GM12878 (cell line): ENCODE measurements around the gene SEC16A. TPM values are rescaled to one million over a fixed set of nuclear protein-coding genes. Genes with fewer than 3 reads are reported as not detected.

Experiments used
- ATF2 ChIP-seq: IDR thresholded peaks from 2 replicates; pipeline ENCODE4 v1.6.1; 2012; ENCODE audit warnings: low read length, inconsistent platforms
- BRCA1 ChIP-seq: IDR thresholded peaks from 2 replicates; pipeline ENCODE4 v1.6.1; 2011; ENCODE audit warnings: low read depth, low read length, improper control_type of control experiment
- CEBPZ ChIP-seq: fragments of 150-350 bp; IDR thresholded peaks from 2 replicates; pipeline ENCODE4 v1.6.1; 2016; ENCODE audit warnings: low read depth, low read length
- CHD1 ChIP-seq: IDR thresholded peaks from 2 replicates; pipeline ENCODE4 v1.6.1; 2012; ENCODE audit warnings: low read depth, low read length, improper control_type of control experiment
- EED ChIP-seq: sonication (generic); IDR thresholded peaks from 2 replicates; pipeline ENCODE4 v1.6.1; 2016; ENCODE audit warnings: antibody characterized with exemption, low read depth
- ESRRA ChIP-seq: IDR thresholded peaks from 2 replicates; pipeline ENCODE4 v1.6.1; 2012; ENCODE audit warnings: mild to moderate bottlenecking, low read length, improper control_type of control experiment
- EZH2 ChIP-seq: IDR thresholded peaks from 2 replicates; pipeline ENCODE4 v1.6.1; 2012; ENCODE audit warnings: low read depth, mild to moderate bottlenecking, control low read depth, inconsistent platforms, low read length, borderline replicate concordance; ENCODE audit not compliant: control insufficient read depth
- HDAC6 ChIP-seq: fragments of 200-600 bp; sonication (generic); IDR thresholded peaks from one replicate; pipeline ENCODE4 v1.8.0; 2017; ENCODE audit warnings: antibody characterized with exemption; ENCODE audit not compliant: unreplicated experiment
- JUNB ChIP-seq: IDR thresholded peaks from 2 replicates; pipeline ENCODE4 v1.6.1; 2016; ENCODE audit warnings: antibody characterized with exemption, mild to moderate bottlenecking
- JUND ChIP-seq: IDR thresholded peaks from 2 replicates; pipeline ENCODE4 v1.6.1; 2012; ENCODE audit warnings: low read depth, mild to moderate bottlenecking, low read length, improper control_type of control experiment, moderate library complexity
- KAT2A ChIP-seq: conservative IDR thresholded peaks from 2 replicates; pipeline ENCODE4 v1.6.1; 2011; ENCODE audit warnings: low read depth, low read length; ENCODE audit not compliant: control insufficient read depth
- MEF2B ChIP-seq: fragments of 450-650 bp; IDR thresholded peaks from 2 replicates; pipeline ENCODE4 v1.6.1; 2018; ENCODE audit warnings: mild to moderate bottlenecking, moderate library complexity; ENCODE audit not compliant: partially characterized antibody, poor library complexity, severe bottlenecking
- MTA2 ChIP-seq: fragments of 450-650 bp; IDR thresholded peaks from 2 replicates; pipeline ENCODE4 v1.6.1; 2016; ENCODE audit warnings: low read depth, mild to moderate bottlenecking, moderate library complexity
- MYC ChIP-seq: IDR thresholded peaks from 2 replicates; pipeline ENCODE4 v1.6.1; 2011; ENCODE audit warnings: mild to moderate bottlenecking, low read length, moderate library complexity, inconsistent platforms; ENCODE audit not compliant: insufficient read depth, insufficient replicate concordance, insufficient read length, severe bottlenecking
- NFYB ChIP-seq: IDR thresholded peaks from 2 replicates; pipeline ENCODE4 v1.6.1; 2011; ENCODE audit warnings: low read depth, mild to moderate bottlenecking, low read length, improper control_type of control experiment, moderate library complexity; ENCODE audit not compliant: insufficient read depth
- POLR2AphosphoS5 ChIP-seq: IDR thresholded peaks from 2 replicates; pipeline ENCODE4 v1.6.1; 2011; ENCODE audit warnings: mild to moderate bottlenecking, low read length, inconsistent platforms
- RELA ChIP-seq: fragments of 450-650 bp; IDR thresholded peaks from 2 replicates; pipeline ENCODE4 v1.8.0; 2014; ENCODE audit warnings: borderline replicate concordance; ENCODE audit not compliant: partially characterized antibody
- SKIL ChIP-seq: fragments of 450-650 bp; IDR thresholded peaks from 2 replicates; pipeline ENCODE4 v1.6.1; 2017; ENCODE audit warnings: mild to moderate bottlenecking, low read depth, inconsistent platforms; ENCODE audit not compliant: poor library complexity, severe bottlenecking
- SMAD1 ChIP-seq: fragments of 450-650 bp; IDR thresholded peaks from 2 replicates; pipeline ENCODE4 v1.6.1; 2018; ENCODE audit warnings: mild to moderate bottlenecking, low read depth; ENCODE audit not compliant: partially characterized antibody
- SP1 ChIP-seq: IDR thresholded peaks from one replicate; pipeline ENCODE4 v1.6.1; 2011; ENCODE audit warnings: low read depth, low read length
- SREBF2 ChIP-seq: IDR thresholded peaks from 2 replicates; pipeline ENCODE4 v1.6.1; 2012; ENCODE audit warnings: mild to moderate bottlenecking, low read length
- TBL1XR1 ChIP-seq: IDR thresholded peaks from 2 replicates; pipeline ENCODE4 v1.6.1; 2012; ENCODE audit warnings: low read depth, low read length, improper control_type of control experiment
- TCF12 ChIP-seq: IDR thresholded peaks from 2 replicates; pipeline ENCODE4 v1.6.1; 2011; ENCODE audit warnings: low read depth, mild to moderate bottlenecking, low read length
- ZNF24 ChIP-seq: fragments of 450-650 bp; IDR thresholded peaks from 2 replicates; pipeline ENCODE4 v1.6.1; 2017; ENCODE audit warnings: antibody characterized with exemption, mild to moderate bottlenecking
- ZNF622 ChIP-seq: fragments of 450-650 bp; IDR thresholded peaks from 2 replicates; pipeline ENCODE4 v1.6.1; 2017; ENCODE audit warnings: mild to moderate bottlenecking, inconsistent platforms
- ZSCAN29 ChIP-seq: fragments of 450-650 bp; IDR thresholded peaks from 2 replicates; pipeline ENCODE4 v1.6.1; 2017; ENCODE audit warnings: mild to moderate bottlenecking, moderate library complexity
- polyA plus RNA-seq, 11 experiments: library from polyadenylated mRNA; depleted of rRNA in 4 of 11; unstranded in 6 of 11; stranded (reverse) in 5 of 11; fragments of >200 nt; fragmentation: Nextera tagmentation in 4 of 11; fragmentation: Illumina TruSeq in 1 of 11; extraction: Ambion mirVana in 4 of 11; extraction: Trizol in 1 of 11; gene quantifications; 1 replicate in 1 of 11; 2 replicates in 10 of 11; pipeline versions ENCODE4 v1.2.1 to v1.2.3, GENCODE V29; 2011 to 2016; ENCODE audit warnings: inconsistent platforms in 2 of 11, missing spikeins in 2 of 11, low read depth in 1 of 11
- total RNA-seq, 4 experiments: library from RNA; depleted of rRNA in 3 of 4; stranded (reverse); fragments of >200 nt in 3 of 4; fragmentation: Illumina TruSeq in 1 of 4; extraction: Trizol in 1 of 4; gene quantifications; 2 replicates each; pipeline versions ENCODE4 v1.2.1 to v1.2.3, GENCODE V29; 2013 to 2021

Gene SEC16A
- total and polyA plus RNA-seq, 10 of the 15 experiments (the other 5 are each of a cell fraction or from before 2014, with no cell fraction given) = 9.9 to 59.1 (median 21.7) TPM

- no peak for TF ChIP-seq MTA2
- no peak for TF ChIP-seq ZNF24
- no peak for TF ChIP-seq MEF2B
- TF ChIP-seq JUND = no peak
- TF ChIP-seq KAT2A = no peak
- TF ChIP-seq RELA = peak; percentile 64
- no peak for TF ChIP-seq BRCA1
- TF ChIP-seq CEBPZ = no peak; the same call in 1 of the 2 replicates
- no peak for TF ChIP-seq ZNF622
- no peak for TF ChIP-seq EZH2
- no peak for TF ChIP-seq NFYB
- no peak for TF ChIP-seq SREBF2
- no peak for TF ChIP-seq ZSCAN29
- TF ChIP-seq TBL1XR1 = peak; percentile 57; the same call in 1 of the 2 replicates
- no peak for TF ChIP-seq JUNB
- no peak for TF ChIP-seq ESRRA
- TF ChIP-seq SMAD1 = no peak
- peak; percentile 94 for TF ChIP-seq POLR2AphosphoS5
- TF ChIP-seq CHD1 = no peak
- no peak for TF ChIP-seq MYC
- peak; percentile 76; the same call in 1 of the 2 replicates for TF ChIP-seq TCF12
- no peak for TF ChIP-seq HDAC6
- no peak for TF ChIP-seq EED
- no peak for TF ChIP-seq SKIL
- no peak for TF ChIP-seq ATF2
- TF ChIP-seq SP1 = peak; percentile 80
These were observed 72.1 kb downstream of the SEC16A start, which contains the start of the genes ENTR1 and PMPCA (continued) for GRCh38 chr9:136410500-136411287.
